IMR-90 (cell line): Measurements from ENCODE around the gene LSM2.

Experiments
- BHLHE40 ChIP-seq: fragments of 150-350 bp; IDR thresholded peaks from 2 replicates; pipeline ENCODE4 v1.6.1; 2016; ENCODE audit warnings: mild to moderate bottlenecking, low read depth, low read length
- CEBPB ChIP-seq: IDR thresholded peaks from 2 replicates; pipeline ENCODE4 v1.6.1; 2012; ENCODE audit warnings: low read depth, low read length, improper control_type of control experiment
- FOS ChIP-seq: fragments of 150-350 bp; IDR thresholded peaks from 2 replicates; pipeline ENCODE4 v1.6.1; 2016; ENCODE audit warnings: low read depth, low read length
- MAFK ChIP-seq: IDR thresholded peaks from 2 replicates; pipeline ENCODE4 v1.6.1; 2012; ENCODE audit warnings: low read depth, low read length, improper control_type of control experiment
- MAZ ChIP-seq: IDR thresholded peaks from 2 replicates; pipeline ENCODE4 v1.6.1; 2012; ENCODE audit warnings: low read depth, mild to moderate bottlenecking, low read length, improper control_type of control experiment, moderate library complexity, borderline replicate concordance
- MXI1 ChIP-seq: IDR thresholded peaks from 2 replicates; pipeline ENCODE4 v1.6.1; 2012; ENCODE audit warnings: low read depth, mild to moderate bottlenecking, low read length, moderate library complexity, borderline replicate concordance
- POLR2A ChIP-seq: IDR thresholded peaks from 2 replicates; pipeline ENCODE4 v1.6.1; 2012; ENCODE audit warnings: mild to moderate bottlenecking, low read depth, low read length
- RAD21 ChIP-seq: IDR thresholded peaks from 2 replicates; pipeline ENCODE4 v1.6.1; 2012; ENCODE audit warnings: low read length, improper control_type of control experiment
- RCOR1 ChIP-seq: IDR thresholded peaks from 2 replicates; pipeline ENCODE4 v1.6.1; 2012; ENCODE audit warnings: mild to moderate bottlenecking, low read length, improper control_type of control experiment; ENCODE audit not compliant: insufficient replicate concordance
- RFX5 ChIP-seq: IDR thresholded peaks from 2 replicates; pipeline ENCODE4 v1.8.0; 2012; ENCODE audit warnings: low read depth, mild to moderate bottlenecking, low read length, moderate library complexity
- SMC3 ChIP-seq: fragments of 150-350 bp; IDR thresholded peaks from 2 replicates; pipeline ENCODE4 v1.6.1; 2016; ENCODE audit warnings: low read depth, mild to moderate bottlenecking, antibody characterized with exemption, low read length, moderate library complexity
- TF ChIP-seq, protein P1 (sequence below): conservative IDR thresholded peaks from 2 replicates; pipeline ENCODE4 v1.5.1; 2012; ENCODE audit warnings: mild to moderate bottlenecking, low read depth, low read length, improper control_type of control experiment

DNA sequence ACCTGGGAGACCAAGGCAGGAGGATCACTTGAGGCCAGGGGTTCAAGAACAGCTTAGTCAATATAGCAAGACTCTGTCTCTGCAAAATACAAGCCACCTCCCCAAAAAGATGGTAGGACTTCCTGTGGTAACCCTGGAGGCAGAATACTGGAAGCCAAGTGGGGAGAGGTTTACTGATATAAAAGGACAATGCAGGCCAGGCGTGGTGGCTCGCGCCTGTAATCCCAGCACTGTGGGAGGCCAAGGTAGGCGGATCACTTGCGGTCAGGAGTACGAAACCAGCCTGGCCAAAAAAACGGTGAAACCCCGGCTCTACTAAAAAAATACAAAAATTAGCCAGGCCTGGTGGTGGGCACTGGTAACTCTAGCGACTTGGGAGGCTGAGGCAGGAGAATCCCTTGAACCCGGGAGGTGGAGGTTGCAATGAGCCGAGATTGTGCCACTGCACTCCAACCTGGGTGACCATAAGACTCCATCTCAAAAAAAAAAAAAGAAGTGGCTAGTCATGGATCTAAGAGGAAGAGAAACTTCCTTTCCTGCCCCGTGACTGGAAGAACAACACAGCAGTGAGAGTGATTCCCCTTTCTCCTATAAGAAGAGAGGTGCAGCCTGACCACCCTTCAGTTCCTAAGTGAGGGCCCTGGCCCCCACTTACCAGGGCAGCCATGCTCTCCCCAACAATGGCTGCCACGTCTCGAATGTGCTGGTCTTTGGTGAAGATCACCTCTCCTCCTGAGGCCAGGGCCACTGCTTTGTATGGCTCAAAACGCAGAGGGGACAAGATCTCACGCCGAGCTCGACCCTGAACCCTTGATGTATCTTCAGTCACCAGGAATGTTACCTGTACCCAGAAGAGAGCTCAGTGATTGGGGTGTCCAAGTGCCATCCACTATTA lies 38.2 kb downstream of the LSM2 start:
- TF ChIP-seq POLR2A (no peak), CEBPB (no peak), MAZ (no peak), RAD21 (no peak), SMC3 (no peak), RCOR1 (no peak), FOS (no peak), BHLHE40 (no peak), MXI1 (no peak), MAFK (no peak), RFX5 (no peak)
- TF ChIP-seq, protein P1, sequence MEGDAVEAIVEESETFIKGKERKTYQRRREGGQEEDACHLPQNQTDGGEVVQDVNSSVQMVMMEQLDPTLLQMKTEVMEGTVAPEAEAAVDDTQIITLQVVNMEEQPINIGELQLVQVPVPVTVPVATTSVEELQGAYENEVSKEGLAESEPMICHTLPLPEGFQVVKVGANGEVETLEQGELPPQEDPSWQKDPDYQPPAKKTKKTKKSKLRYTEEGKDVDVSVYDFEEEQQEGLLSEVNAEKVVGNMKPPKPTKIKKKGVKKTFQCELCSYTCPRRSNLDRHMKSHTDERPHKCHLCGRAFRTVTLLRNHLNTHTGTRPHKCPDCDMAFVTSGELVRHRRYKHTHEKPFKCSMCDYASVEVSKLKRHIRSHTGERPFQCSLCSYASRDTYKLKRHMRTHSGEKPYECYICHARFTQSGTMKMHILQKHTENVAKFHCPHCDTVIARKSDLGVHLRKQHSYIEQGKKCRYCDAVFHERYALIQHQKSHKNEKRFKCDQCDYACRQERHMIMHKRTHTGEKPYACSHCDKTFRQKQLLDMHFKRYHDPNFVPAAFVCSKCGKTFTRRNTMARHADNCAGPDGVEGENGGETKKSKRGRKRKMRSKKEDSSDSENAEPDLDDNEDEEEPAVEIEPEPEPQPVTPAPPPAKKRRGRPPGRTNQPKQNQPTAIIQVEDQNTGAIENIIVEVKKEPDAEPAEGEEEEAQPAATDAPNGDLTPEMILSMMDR = no peak
